SK-N-SH (cell line): Measurements from ENCODE around the gene ZSCAN12. TPM values are rescaled to one million over a fixed set of nuclear protein-coding genes. Genes with fewer than 3 reads are reported as not detected.

Experiments used
- CTCF ChIA-PET: fragments of 300-600, 350-600 bp; formaldehyde crosslinking; extraction: SDS; loops from one replicate; lab custom pipeline; 2021; lab: Yijun Ruan, JAX
- POLR2A ChIA-PET: fragments of 350-600 bp; sonication (Branson Sonifier 250); formaldehyde crosslinking; extraction: SDS; loops from one replicate; lab custom pipeline; 2020; ENCODE audit warnings: antibody characterized with exemption, inconsistent platforms; lab: Yijun Ruan, JAX
- DNase-seq: peaks from one replicate; pipeline ENCODE4 v3.0.0; 2012
- H2AFZ ChIP-seq: fragments of 200-600 bp; sonication (generic); 2 replicates; pipeline ENCODE4 v1.8.1; 2016; ENCODE audit warnings: antibody characterized with exemption, mild to moderate bottlenecking, low read depth
- H3F3A ChIP-seq: fragments of 200-600 bp; sonication (generic); replicated peaks from 2 replicates; pipeline ENCODE3; 2016; ENCODE audit warnings: antibody characterized with exemption, mild to moderate bottlenecking; ENCODE audit not compliant: insufficient read depth
- H3K27ac ChIP-seq, 2 experiments: fragments of 200-500 bp in 1 of 2; fragments of 200-600 bp in 1 of 2; sonication (Bioruptor generic) in 1 of 2; sonication (generic), shearing (Covaris generic) in 1 of 2; 2 replicates each; pipeline versions ENCODE4 v1.5.1 to v1.6.1; 2014 to 2016; ENCODE audit warnings: low read depth in 2 of 2, inconsistent platforms in 1 of 2, low read length in 1 of 2, mild to moderate bottlenecking in 1 of 2, mixed read lengths in 1 of 2
- H3K27me3 ChIP-seq: fragments of 200-600 bp; sonication (generic), shearing (Covaris generic); 2 replicates; pipeline ENCODE4 v1.6.1; 2016; ENCODE audit warnings: mixed run types; ENCODE audit not compliant: insufficient read depth
- H3K36me3 ChIP-seq, 2 experiments: fragments of 200-500 bp in 1 of 2; fragments of 200-600 bp in 1 of 2; sonication (Bioruptor generic) in 1 of 2; sonication (generic) in 1 of 2; replicated peaks in 1 of 2; 2 replicates each; pipeline versions ENCODE3 to v1.5.1; 2014 to 2016; ENCODE audit warnings: low read length in 1 of 2, mild to moderate bottlenecking in 1 of 2; ENCODE audit not compliant: insufficient read depth in 2 of 2, control insufficient read depth in 1 of 2
- H3K4me1 ChIP-seq, 2 experiments: fragments of 200-500 bp in 1 of 2; fragments of 200-600 bp in 1 of 2; sonication (Bioruptor generic) in 1 of 2; sonication (generic), shearing (Covaris generic) in 1 of 2; 2 replicates each; pipeline versions ENCODE4 v1.5.1 to v1.6.1; 2014 to 2016; ENCODE audit warnings: low read depth in 1 of 2, low read length in 1 of 2, mixed run types in 1 of 2; ENCODE audit not compliant: insufficient read depth in 2 of 2, control insufficient read depth in 1 of 2
- H3K4me2 ChIP-seq: fragments of 200-600 bp; sonication (generic), shearing (Covaris generic); 2 replicates; pipeline ENCODE4 v1.6.1; 2017; ENCODE audit warnings: mixed run types
- H3K4me3 ChIP-seq, 2 experiments: fragments of 200-500 bp in 1 of 2; fragments of 200-600 bp in 1 of 2; sonication (Bioruptor generic) in 1 of 2; sonication (generic), shearing (Covaris generic) in 1 of 2; 2 replicates each; pipeline versions ENCODE4 v1.5.1 to v1.8.1; 2014 to 2016; ENCODE audit warnings: low read depth in 2 of 2, inconsistent platforms in 1 of 2, low read length in 1 of 2, mild to moderate bottlenecking in 1 of 2, mixed read lengths in 1 of 2, moderate library complexity in 1 of 2
- H3K79me2 ChIP-seq: fragments of 200-600 bp; sonication (generic); 2 replicates; pipeline ENCODE4 v1.8.1; 2017; ENCODE audit warnings: mild to moderate bottlenecking; ENCODE audit not compliant: insufficient read depth
- H3K9ac ChIP-seq: fragments of 200-600 bp; sonication (generic); 2 replicates; pipeline ENCODE4 v1.6.1; 2017; ENCODE audit warnings: mixed run types
- H3K9me2 ChIP-seq: fragments of 200-600 bp; sonication (generic); 2 replicates; pipeline ENCODE4 v1.6.1; 2017; ENCODE audit warnings: mixed run types
- H3K9me3 ChIP-seq: fragments of 200-600 bp; sonication (generic); 2 replicates; pipeline ENCODE4 v1.6.1; 2017; ENCODE audit warnings: mixed run types, mild to moderate bottlenecking, moderate library complexity
- H4K20me1 ChIP-seq: fragments of 200-600 bp; sonication (generic); 2 replicates; pipeline ENCODE4 v1.6.1; 2017; ENCODE audit warnings: mild to moderate bottlenecking, mixed run types; ENCODE audit not compliant: insufficient read depth
- EP300 ChIP-seq, 2 experiments: IDR thresholded peaks; 2 replicates each; pipeline versions ENCODE4 v1.4.0 to v1.6.1; 2012; ENCODE audit warnings: borderline replicate concordance in 1 of 2, low read depth in 1 of 2, low read length in 1 of 2
- EZH2phosphoT487 ChIP-seq: fragments of 200-600 bp; sonication (generic); IDR thresholded peaks from 2 replicates; pipeline ENCODE4 v1.6.1; 2017; ENCODE audit warnings: low read depth, mixed run types, mild to moderate bottlenecking, antibody characterized with exemption, moderate library complexity, borderline replicate concordance
- FOSL2 ChIP-seq: IDR thresholded peaks from 2 replicates; pipeline ENCODE4 v1.4.0; 2012; ENCODE audit warnings: low read depth, mild to moderate bottlenecking, moderate library complexity, borderline replicate concordance
- FOXJ3 ChIP-seq: sonication (generic); formaldehyde crosslinking; IDR thresholded peaks from 2 replicates; pipeline ENCODE4 v1.5.1; 2020; ENCODE audit warnings: mild to moderate bottlenecking, missing genetic modification reagents
- FOXM1 ChIP-seq: IDR thresholded peaks from 2 replicates; pipeline ENCODE4 v1.4.0; 2012; ENCODE audit warnings: low read depth, mild to moderate bottlenecking
- GABPA ChIP-seq: IDR thresholded peaks from 2 replicates; pipeline ENCODE4 v1.4.0; 2012; ENCODE audit warnings: low read depth, mild to moderate bottlenecking
- MXI1 ChIP-seq: IDR thresholded peaks from 2 replicates; pipeline ENCODE4 v1.6.1; 2012; ENCODE audit warnings: mild to moderate bottlenecking, low read depth, low read length, improper control_type of control experiment
- NFIC ChIP-seq: IDR thresholded peaks from 2 replicates; pipeline ENCODE4 v1.4.0; 2012; ENCODE audit warnings: borderline replicate concordance
- PBX3 ChIP-seq: IDR thresholded peaks from 2 replicates; pipeline ENCODE4; 2012
- RAD21 ChIP-seq: IDR thresholded peaks from 2 replicates; pipeline ENCODE4 v1.6.1; 2012; ENCODE audit warnings: mild to moderate bottlenecking, low read length
- RCOR1 ChIP-seq: fragments of 150-350 bp; IDR thresholded peaks from 2 replicates; pipeline ENCODE4 v1.6.1; 2017; ENCODE audit warnings: antibody characterized with exemption, low read length
- RFX5 ChIP-seq: IDR thresholded peaks from 2 replicates; pipeline ENCODE4 v1.6.1; 2012; ENCODE audit warnings: mild to moderate bottlenecking, improper control_type of control experiment, low read length
- RXRA ChIP-seq: IDR thresholded peaks from 2 replicates; pipeline ENCODE4 v1.4.0; 2012; ENCODE audit warnings: low read depth, mild to moderate bottlenecking, borderline replicate concordance
- SMC3 ChIP-seq: IDR thresholded peaks from 2 replicates; pipeline ENCODE4 v1.6.1; 2012; ENCODE audit warnings: low read depth, low read length, improper control_type of control experiment
- USF2 ChIP-seq: fragments of 150-350 bp; IDR thresholded peaks from 2 replicates; pipeline ENCODE4 v1.6.1; 2017; ENCODE audit warnings: antibody characterized with exemption, low read length, low read depth, borderline replicate concordance
- WGBS: methylation state at CpG from one replicate; pipeline ENCODE4 v1.1.6; 2017; ENCODE audit warnings: low lambda C conversion rate; 5-methylcytosine and 5-hydroxymethylcytosine counted together
- polyA plus RNA-seq, 3 experiments: library from polyadenylated mRNA; depleted of rRNA; stranded (reverse); fragments of >200 nt; gene quantifications; 2 replicates each; pipeline ENCODE4 v1.2.3, GENCODE V29; 2012
- TF ChIP-seq, protein P1 (sequence below): IDR thresholded peaks from 2 replicates; pipeline ENCODE4 v1.6.1; 2012; ENCODE audit warnings: mild to moderate bottlenecking, low read depth, low read length, moderate library complexity

ZSCAN12 gene
- polyA plus RNA-seq, 1 of the 3 experiments (the other 2 are of a cell fraction): 1.6 TPM

GRCh38 chr6:28442586-28442985 lies 43.0 kb upstream of the ZSCAN12 start:
- DNase-seq: peak; percentile 13
- 14% methylated on average over 7 of the region's 7 CpGs for WGBS
- no peaks in the 10 kb centered on the region for H3K27me3 ChIP-seq
- TF ChIP-seq FOSL2 (no peak), EZH2phosphoT487 (no peak), RCOR1 (no peak), EP300 (IDR thresholded peaks at IDR 0.05; ENCODE audit: borderline replicate concordance in 1 of 2, low read depth in 1 of 2, low read length in 1 of 2) (no peak), SMC3 (no peak), RXRA (no peak), GABPA (no peak), USF2 (no peak), FOXM1 (no peak), NFIC (no peak), RFX5 (no peak), PBX3 (no peak), FOXJ3 (CRISPR knock-in tag) (no peak), MXI1 (no peak; the same call in 1 of the 2 replicates), RAD21 (no peak)
- TF ChIP-seq, protein P1, sequence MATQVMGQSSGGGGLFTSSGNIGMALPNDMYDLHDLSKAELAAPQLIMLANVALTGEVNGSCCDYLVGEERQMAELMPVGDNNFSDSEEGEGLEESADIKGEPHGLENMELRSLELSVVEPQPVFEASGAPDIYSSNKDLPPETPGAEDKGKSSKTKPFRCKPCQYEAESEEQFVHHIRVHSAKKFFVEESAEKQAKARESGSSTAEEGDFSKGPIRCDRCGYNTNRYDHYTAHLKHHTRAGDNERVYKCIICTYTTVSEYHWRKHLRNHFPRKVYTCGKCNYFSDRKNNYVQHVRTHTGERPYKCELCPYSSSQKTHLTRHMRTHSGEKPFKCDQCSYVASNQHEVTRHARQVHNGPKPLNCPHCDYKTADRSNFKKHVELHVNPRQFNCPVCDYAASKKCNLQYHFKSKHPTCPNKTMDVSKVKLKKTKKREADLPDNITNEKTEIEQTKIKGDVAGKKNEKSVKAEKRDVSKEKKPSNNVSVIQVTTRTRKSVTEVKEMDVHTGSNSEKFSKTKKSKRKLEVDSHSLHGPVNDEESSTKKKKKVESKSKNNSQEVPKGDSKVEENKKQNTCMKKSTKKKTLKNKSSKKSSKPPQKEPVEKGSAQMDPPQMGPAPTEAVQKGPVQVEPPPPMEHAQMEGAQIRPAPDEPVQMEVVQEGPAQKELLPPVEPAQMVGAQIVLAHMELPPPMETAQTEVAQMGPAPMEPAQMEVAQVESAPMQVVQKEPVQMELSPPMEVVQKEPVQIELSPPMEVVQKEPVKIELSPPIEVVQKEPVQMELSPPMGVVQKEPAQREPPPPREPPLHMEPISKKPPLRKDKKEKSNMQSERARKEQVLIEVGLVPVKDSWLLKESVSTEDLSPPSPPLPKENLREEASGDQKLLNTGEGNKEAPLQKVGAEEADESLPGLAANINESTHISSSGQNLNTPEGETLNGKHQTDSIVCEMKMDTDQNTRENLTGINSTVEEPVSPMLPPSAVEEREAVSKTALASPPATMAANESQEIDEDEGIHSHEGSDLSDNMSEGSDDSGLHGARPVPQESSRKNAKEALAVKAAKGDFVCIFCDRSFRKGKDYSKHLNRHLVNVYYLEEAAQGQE: no peak
- H3K4me3 ChIP-seq: peak overlapping the region; percentile 82 to 98
- peak overlapping the region; percentile 83 for H3K4me2 ChIP-seq
- ChIA-PET CTCF (interaction anchor here (0.9 kb wide), 1 partner anchor 24 kb away, joined by 3 read pairs; no protein-coding TSS in a partner anchor), POLR2A (interaction anchor here (0.9 kb wide), 1 partner anchor 43 kb away, joined by 3 read pairs; no protein-coding TSS in a partner anchor)
- peak overlapping the region; percentile 88 for H2AFZ ChIP-seq
- H3K4me1 ChIP-seq: no peaks in the 10 kb centered on the region; a peak in 1 of 4 replicates
- H3K9me2 ChIP-seq: no peaks in the 10 kb centered on the region
- peaks cover 0 to 2% of the 10 kb centered on the region in 2 experiments for H3K36me3 ChIP-seq
- H3K27ac ChIP-seq: peak overlapping the region; percentile 58 to 94
- H3F3A ChIP-seq: peaks cover 3% of the 10 kb centered on the region
- H3K9me3 ChIP-seq: no peaks in the 10 kb centered on the region
- no peaks in the 10 kb centered on the region for H4K20me1 ChIP-seq
- H3K79me2 ChIP-seq: no peaks in the 10 kb centered on the region; the same call in 1 of the 2 replicates
- H3K9ac ChIP-seq: peak overlapping the region; percentile 82
